HL-60 (cell line): ENCODE measurements around the gene OR2A42.
"Not testable (repeated sequence)": the region's sequence is repeated elsewhere in the genome, so short reads cannot be mapped to it uniquely, and the experiment has no call there.

Experiments used
- DNase-seq, 2 experiments: peaks; one replicate each; pipeline ENCODE4 v3.0.0-alpha.2; 2010 to 2020; ENCODE audit warnings: low read depth in 1 of 2, low spot score in 1 of 2
- H3K27ac ChIP-seq: fragments of 250-450 bp; sonication (Bioruptor Pico); replicated peaks from 2 replicates; pipeline ENCODE4 v1.5.1; 2020; ENCODE audit warnings: mild to moderate bottlenecking, moderate library complexity
- H3K27me3 ChIP-seq: fragments of 250-450 bp; sonication (Bioruptor Pico); 2 replicates; pipeline ENCODE4 v1.5.1; 2021; ENCODE audit warnings: mild to moderate bottlenecking, moderate library complexity; ENCODE audit not compliant: insufficient read depth, poor library complexity, severe bottlenecking
- H3K4me3 ChIP-seq: replicated peaks from 2 replicates; pipeline ENCODE4 v1.5.1; 2011; ENCODE audit warnings: mild to moderate bottlenecking, control low read depth, low read length; ENCODE audit not compliant: insufficient read depth
- GABPA ChIP-seq: IDR thresholded peaks from 2 replicates; pipeline ENCODE4 v1.6.1; 2012; ENCODE audit warnings: low read depth
- POLR2AphosphoS5 ChIP-seq: IDR thresholded peaks from 2 replicates; pipeline ENCODE4 v1.6.1; 2012; ENCODE audit warnings: low read depth
- SPI1 ChIP-seq: IDR thresholded peaks from 2 replicates; pipeline ENCODE4 v1.6.1; 2012; ENCODE audit warnings: low read depth, mild to moderate bottlenecking, borderline replicate concordance
- TF ChIP-seq, protein P1 (sequence below): IDR thresholded peaks from 2 replicates; pipeline ENCODE4 v1.6.1; 2012; ENCODE audit warnings: low read depth; ENCODE audit not compliant: insufficient replicate concordance
- TF ChIP-seq, protein P2 (sequence below): IDR thresholded peaks from one replicate; pipeline ENCODE4 v1.5.1; 2011; ENCODE audit warnings: low read length, control low read depth, inconsistent platforms; ENCODE audit not compliant: insufficient read depth

Gene OR2A42

DNA sequence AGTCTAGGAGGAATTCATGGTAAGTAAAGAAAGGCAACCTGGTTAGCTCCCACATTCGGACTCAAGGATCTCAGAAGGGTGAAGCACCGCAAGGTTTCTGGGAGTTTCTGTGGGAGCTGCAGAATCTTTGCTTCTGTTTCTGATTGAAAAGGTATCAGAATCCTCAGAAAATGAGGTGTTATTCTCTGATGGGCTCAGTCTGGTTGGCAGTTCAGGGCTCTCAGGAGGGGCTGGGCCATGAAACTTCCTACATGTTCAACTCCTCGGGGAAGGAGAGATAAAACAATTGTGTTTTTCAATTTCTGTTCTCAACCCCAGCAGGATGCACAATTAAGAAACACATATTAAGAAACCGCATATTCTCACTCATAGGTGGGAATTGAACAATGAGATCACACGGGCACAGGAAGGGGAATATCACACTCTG, 16.1 kb upstream of the OR2A42 start:
- no peak for TF ChIP-seq SPI1
- no peak for TF ChIP-seq GABPA
- TF ChIP-seq, protein P1, sequence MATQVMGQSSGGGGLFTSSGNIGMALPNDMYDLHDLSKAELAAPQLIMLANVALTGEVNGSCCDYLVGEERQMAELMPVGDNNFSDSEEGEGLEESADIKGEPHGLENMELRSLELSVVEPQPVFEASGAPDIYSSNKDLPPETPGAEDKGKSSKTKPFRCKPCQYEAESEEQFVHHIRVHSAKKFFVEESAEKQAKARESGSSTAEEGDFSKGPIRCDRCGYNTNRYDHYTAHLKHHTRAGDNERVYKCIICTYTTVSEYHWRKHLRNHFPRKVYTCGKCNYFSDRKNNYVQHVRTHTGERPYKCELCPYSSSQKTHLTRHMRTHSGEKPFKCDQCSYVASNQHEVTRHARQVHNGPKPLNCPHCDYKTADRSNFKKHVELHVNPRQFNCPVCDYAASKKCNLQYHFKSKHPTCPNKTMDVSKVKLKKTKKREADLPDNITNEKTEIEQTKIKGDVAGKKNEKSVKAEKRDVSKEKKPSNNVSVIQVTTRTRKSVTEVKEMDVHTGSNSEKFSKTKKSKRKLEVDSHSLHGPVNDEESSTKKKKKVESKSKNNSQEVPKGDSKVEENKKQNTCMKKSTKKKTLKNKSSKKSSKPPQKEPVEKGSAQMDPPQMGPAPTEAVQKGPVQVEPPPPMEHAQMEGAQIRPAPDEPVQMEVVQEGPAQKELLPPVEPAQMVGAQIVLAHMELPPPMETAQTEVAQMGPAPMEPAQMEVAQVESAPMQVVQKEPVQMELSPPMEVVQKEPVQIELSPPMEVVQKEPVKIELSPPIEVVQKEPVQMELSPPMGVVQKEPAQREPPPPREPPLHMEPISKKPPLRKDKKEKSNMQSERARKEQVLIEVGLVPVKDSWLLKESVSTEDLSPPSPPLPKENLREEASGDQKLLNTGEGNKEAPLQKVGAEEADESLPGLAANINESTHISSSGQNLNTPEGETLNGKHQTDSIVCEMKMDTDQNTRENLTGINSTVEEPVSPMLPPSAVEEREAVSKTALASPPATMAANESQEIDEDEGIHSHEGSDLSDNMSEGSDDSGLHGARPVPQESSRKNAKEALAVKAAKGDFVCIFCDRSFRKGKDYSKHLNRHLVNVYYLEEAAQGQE = no peak
- TF ChIP-seq, protein P2, sequence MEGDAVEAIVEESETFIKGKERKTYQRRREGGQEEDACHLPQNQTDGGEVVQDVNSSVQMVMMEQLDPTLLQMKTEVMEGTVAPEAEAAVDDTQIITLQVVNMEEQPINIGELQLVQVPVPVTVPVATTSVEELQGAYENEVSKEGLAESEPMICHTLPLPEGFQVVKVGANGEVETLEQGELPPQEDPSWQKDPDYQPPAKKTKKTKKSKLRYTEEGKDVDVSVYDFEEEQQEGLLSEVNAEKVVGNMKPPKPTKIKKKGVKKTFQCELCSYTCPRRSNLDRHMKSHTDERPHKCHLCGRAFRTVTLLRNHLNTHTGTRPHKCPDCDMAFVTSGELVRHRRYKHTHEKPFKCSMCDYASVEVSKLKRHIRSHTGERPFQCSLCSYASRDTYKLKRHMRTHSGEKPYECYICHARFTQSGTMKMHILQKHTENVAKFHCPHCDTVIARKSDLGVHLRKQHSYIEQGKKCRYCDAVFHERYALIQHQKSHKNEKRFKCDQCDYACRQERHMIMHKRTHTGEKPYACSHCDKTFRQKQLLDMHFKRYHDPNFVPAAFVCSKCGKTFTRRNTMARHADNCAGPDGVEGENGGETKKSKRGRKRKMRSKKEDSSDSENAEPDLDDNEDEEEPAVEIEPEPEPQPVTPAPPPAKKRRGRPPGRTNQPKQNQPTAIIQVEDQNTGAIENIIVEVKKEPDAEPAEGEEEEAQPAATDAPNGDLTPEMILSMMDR = no peak
- no peak for TF ChIP-seq POLR2AphosphoS5
- no peak for DNase-seq
- no peak overlapping the region for H3K27ac ChIP-seq
- H3K27me3 ChIP-seq = no peaks in the 10 kb centered on the region
- no peak overlapping the region for H3K4me3 ChIP-seq

DNA sequence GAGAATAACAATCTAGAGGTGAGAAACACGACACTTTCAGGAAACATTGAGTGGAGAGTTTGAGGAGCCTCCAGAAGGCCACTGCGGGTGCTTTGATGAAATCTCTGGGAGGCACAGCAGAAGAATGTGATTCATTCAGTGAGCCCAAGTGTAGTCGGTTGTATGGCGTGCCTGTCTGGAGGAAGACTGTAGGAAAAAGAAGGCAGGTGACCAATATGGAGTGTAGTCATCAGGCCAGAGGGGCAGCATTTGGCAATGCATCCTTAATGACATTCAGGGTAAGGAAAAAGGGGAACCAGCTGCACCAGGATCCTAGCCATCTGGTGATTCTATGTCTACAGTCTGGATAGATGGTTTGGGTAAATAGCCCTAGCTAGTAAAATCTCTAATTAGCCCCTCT, 12.9 kb upstream of the OR2A42 start:
- not testable (repeated sequence) for H3K27ac ChIP-seq, DNase-seq, H3K4me3 ChIP-seq, H3K27me3 ChIP-seq

DNA sequence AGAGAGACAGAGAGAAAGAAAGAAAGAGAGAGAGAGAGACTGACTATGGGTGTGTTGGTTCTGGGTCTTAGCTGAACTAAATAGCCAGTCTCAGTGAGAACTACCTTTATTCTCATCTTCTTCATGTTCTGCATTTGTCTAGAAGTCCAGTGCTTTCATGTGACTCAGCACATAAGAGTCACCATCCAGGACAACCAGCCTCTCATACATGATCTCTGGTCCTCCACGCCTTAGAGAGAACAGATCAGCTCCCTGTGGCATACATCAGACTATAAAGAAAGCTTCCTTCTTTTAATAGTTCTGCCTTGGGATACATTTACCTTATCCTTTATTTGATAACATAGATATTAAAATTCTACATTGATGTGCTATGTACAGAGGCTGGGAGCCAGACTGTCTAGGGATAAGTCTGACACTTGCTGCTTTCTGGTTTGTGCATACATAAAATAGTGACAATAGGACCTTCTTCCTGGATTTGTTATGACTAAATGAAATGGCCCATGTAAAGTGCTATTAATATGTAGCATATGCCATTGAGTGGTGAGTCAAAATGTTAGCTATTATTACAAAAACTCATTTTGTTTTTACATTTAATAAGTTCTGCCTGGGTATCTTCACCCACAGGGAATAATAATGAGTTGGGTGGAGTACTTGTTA, 8.4 kb upstream of the OR2A42 start:
- not testable (repeated sequence) for DNase-seq, H3K27me3 ChIP-seq, H3K4me3 ChIP-seq, H3K27ac ChIP-seq

DNA sequence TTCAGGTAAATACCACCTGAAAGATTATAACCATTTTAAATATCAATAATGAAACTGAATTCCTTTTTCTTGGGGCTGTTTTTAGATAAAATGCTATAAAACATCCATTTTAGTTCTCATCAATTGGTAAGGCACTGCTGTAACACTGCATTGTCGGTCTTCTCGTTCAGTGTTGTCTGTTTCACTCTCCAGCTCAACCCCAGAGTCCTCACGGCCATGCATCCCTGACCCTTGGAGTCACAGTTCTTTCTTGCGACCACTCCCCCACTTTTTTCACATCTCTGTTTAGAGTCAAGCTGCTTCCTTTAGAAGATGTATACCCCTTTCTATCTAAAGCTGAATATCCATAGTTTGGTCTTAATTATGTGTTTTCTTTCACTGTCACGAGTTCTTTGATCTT, 7.6 kb upstream of the OR2A42 start:
- DNase-seq, H3K27me3 ChIP-seq, H3K4me3 ChIP-seq, H3K27ac ChIP-seq: not testable (repeated sequence)

DNA sequence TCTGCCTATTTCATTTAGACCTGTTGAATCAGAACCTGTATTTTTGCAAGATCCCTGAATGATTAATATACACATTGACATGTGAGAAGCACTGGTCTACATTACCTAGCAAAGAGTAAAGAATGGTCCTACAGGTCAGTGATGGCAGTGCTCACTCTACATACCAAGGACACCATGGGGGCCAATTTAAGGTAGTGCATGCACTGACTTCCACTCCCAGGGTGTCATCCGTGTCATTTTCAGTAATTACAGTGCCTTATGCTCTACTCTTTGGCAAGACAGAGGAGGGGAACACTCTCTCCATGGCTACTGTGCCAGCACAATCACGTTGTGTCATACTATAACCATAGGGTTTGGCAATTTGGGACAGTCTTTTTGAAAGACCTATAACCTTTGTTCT, 6.0 kb upstream of the OR2A42 start:
- H3K27me3 ChIP-seq, H3K4me3 ChIP-seq, H3K27ac ChIP-seq, DNase-seq: not testable (repeated sequence)

DNA sequence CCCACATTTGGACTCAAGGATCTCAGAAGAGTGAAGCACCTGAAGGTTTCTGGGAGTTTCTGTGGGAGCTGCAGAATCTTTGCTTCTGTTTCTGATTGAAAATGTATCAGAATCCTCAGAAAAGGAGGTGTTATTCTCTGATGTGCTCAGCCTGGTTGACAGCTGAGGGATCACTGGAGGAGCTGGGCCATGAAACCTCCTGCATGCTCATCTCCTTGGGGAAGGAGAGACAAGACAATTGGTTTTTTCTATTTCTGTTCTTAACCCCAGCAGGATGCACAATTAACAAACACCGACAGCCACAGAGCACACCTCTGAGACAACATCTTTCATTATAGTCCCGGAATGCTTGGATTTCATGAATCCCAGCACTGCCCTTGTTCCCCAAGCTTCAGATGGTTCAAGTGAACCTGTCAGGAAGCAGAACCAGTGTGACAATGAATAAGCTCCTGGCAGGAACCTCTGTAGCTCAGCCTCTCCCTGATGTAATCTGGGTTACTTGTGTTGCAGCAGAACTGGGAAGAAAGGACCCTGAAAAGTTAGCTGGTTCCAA, 799 bp downstream of the OR2A42 start:
- not testable (repeated sequence) for H3K4me3 ChIP-seq, H3K27me3 ChIP-seq, DNase-seq, H3K27ac ChIP-seq

DNA sequence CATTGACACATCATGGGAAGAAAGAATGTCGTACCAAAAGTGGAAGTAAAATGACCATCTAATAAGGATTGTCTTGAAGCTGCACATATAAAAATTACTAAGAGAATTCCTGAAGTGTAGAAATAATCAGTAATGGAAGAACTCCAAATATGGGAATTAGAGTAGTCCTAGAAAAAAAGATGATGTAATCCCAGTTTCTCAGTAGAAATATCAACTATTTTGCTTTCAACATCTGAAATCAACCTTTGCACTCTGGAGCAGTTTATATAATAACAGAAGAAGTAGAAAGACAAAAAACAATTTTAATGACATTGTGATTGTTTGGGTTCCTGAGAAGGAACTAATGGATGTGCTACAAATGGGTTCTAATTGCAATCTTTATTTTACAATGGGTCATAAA, 6.4 kb downstream of the OR2A42 start:
- H3K27me3 ChIP-seq, DNase-seq, H3K4me3 ChIP-seq, H3K27ac ChIP-seq: not testable (repeated sequence)

DNA sequence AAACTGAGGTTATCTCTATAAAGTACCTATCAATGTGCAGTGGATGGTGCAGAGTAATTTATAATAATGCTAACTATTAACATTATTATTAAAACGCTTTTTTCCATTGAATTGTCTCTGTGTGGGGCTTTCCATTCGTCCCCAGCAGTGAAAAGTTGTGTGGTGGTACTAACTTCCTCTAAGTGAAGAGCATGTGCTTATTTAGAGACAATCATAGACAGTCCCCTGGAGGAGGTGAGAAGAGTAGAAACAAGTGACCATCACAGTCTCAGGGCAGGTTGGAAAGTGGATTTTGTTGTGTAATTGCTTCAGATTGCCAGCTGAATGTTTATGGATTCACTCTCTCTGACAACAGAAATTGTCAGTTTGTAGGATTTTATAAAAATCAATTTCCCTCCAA, 8.4 kb downstream of the OR2A42 start:
- H3K4me3 ChIP-seq, H3K27ac ChIP-seq, DNase-seq: not testable (repeated sequence)

DNA sequence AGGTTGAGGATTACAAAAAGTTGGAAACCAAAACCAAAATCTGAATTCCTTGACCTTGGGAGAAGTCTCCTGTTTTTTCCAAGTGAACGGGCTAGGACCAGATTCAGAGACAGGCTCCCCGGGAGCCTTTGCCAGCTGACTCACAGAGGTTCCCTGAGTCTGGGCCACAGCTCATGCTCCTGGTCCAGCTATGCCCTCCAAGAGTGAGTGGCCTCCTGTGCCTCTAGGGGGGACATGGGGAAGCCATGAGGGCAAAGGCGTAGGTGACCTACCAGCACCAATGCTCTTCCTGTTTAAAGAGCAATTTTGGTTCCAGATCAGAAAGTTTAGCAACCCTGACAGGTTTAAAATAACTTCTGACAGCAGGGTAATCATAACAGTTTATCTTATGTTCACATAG, 10.6 kb downstream of the OR2A42 start:
- H3K27me3 ChIP-seq, H3K27ac ChIP-seq, H3K4me3 ChIP-seq, DNase-seq: not testable (repeated sequence)

More for the DNA sequence above, 8.4 kb downstream of the OR2A42 start:
- H3K27me3 ChIP-seq = not testable (repeated sequence)

DNA sequence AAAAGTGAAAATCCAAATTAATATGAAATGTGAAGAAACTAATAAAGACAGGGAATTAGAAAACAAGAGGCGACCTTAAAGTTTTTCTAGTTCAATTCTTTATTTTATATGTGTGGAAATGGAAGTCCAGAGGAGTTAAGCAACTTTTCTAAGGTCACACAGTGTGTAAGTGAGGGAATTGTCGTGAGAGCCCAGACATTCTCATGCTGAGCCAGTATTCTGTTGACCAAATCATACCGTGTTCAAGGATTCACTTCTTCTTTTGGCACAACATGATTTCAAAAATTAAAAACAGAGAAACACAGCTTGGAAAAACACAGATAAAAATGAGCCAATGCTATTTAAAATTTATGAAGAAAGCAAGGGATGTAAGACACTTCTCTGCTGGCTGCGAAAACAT, 12.5 kb downstream of the OR2A42 start:
- not testable (repeated sequence) for H3K27me3 ChIP-seq, DNase-seq, H3K27ac ChIP-seq, H3K4me3 ChIP-seq

DNA sequence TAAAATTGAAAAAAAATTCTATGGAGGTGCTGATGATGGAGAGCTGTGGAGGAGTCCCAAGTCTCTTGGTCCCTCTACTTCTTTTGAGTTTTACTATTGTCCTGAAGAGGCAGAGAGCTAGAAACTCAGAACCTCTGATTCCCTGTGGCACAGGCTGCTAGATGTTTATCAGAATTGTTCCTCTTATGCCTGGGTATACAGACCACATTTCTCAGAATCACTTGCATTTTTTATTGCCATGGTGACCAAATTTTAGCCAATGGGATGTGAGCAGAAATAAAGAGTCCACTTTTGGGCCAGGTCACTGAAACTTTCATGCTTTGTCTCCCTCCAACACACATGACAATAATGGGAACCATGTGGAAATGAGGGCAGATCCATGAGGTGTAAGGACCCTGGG, 15.7 kb downstream of the OR2A42 start:
- not testable (repeated sequence) for H3K27ac ChIP-seq

DNA sequence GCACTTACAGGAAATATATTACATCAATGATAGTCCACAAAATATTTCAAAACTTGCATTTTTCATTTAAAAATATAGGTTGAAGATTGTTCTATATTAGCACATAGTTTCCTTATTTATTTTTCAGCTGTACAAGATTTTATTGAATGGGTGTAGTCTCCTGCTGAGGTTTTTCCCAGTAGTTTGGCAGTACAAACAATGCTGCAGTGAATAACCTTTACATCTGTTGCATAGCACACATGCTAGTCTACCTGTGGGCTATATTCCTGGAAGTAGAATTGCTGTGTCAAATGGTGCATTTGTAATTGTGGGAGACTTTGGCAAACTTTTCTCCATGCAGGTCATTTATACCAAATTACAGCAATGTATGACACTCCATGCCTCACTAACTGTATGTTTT, 18.9 kb downstream of the OR2A42 start:
- H3K4me3 ChIP-seq, DNase-seq, H3K27ac ChIP-seq, H3K27me3 ChIP-seq: not testable (repeated sequence)

More for the DNA sequence above, 15.7 kb downstream of the OR2A42 start:
- not testable (repeated sequence) for H3K27me3 ChIP-seq, DNase-seq, H3K4me3 ChIP-seq
